GM19452 (cell line): ENCODE measurements around the gene ZSCAN5B.

ENCODE experiments used
- ATAC-seq: cut with Tn5 transposase; IDR thresholded peaks from one replicate; pipeline ENCODE4 v1.9.1; 2021; ENCODE audit not compliant: unreplicated experiment

Gene ZSCAN5B

DNA sequence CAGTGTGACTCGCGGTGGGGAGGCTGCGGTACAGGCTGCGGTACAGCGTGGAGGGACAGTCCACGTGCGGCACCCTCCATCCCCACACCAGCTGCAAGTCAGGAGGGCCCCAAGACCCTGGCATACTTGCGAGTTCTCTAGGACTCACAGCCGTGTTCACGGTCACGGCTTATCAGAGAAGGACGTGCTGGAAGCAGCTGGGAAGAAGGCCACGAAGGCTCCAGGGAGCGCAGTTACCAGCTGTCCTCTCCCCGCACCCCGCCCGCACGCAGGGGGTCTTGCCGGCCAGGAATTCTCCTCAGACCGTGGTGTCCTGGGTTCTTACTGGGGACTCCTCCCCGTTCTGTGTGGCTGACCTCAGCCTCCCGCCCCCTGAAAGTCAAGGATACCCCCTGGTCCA is 50.3 kb downstream of the ZSCAN5B start:
- ATAC-seq, result no peak

DNA sequence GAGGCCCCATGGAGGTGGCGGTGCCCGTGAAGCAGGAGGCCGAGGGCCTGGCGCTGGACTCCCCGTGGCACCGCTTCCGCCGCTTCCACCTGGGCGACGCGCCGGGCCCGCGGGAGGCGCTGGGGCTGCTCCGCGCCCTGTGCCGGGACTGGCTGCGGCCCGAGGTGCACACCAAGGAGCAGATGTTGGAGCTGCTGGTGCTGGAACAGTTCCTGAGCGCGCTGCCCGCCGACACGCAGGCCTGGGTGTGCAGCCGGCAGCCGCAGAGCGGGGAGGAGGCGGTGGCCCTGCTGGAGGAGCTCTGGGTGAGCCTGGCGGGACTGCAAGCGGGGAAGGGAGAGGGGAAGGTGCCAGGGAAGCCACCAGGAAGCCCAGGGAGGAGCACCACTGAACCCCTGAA is 50.7 kb downstream of the ZSCAN5B start:
- ATAC-seq, result no peak

DNA sequence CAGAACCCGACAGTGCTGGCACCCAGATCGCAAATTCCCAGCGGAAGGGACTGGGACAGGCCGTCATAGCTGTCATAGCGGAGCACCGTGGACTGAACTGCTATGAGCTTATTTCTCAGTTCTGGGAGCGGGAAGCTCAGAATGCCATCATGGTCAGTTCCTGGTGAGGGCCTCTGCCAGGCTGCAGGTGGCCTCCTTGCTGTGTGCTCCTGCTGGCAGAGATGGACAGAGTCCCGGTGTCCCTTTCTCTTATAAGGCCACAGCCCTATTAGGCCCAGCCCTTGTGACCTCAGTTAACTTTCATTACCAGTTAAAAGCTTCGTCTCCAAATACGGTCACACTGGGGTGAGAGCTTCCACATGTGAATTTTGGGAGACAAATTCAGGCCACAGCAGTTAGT is 51.9 kb downstream of the ZSCAN5B start:
- ATAC-seq, result no peak

DNA sequence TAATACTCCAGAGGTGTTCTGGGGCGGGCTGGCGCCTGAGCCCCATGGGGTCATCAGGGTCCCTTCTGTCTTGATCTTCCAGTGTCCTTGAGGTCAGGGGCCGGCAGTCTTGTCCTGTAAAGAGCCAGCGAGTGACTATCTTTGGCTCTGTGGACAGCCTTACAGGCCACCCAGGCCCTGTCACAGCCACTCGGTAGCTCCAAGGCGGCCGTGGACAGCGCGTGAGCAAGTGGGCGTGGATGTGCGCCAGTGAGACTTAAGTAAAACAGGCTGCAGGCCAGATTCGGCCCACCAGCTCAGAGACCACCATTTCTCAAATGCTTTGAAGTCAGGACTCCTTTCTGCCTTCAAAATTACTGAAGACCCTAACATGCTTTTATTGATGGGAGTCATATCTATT is 52.8 kb downstream of the ZSCAN5B start:
- no peak for ATAC-seq

DNA sequence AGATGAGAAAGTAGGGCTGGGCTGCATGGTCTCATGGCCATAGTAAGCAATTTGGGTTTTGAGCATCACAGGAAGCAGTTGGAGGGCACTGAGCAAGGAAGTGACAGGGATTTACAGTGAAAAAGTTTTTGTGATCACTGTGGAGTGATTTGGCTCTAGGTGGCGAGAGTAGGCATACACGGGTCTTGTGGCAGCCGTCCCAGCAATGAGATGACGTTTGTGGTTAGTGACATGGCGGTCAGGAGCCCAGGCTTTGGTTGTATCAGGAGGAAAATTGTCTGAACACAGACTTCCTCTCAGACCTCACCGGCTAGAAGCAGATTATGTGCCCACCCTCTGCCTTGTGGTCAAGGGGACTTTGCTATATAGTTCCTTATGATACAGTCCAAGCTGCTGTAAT is 53.2 kb downstream of the ZSCAN5B start:
- no peak for ATAC-seq

DNA sequence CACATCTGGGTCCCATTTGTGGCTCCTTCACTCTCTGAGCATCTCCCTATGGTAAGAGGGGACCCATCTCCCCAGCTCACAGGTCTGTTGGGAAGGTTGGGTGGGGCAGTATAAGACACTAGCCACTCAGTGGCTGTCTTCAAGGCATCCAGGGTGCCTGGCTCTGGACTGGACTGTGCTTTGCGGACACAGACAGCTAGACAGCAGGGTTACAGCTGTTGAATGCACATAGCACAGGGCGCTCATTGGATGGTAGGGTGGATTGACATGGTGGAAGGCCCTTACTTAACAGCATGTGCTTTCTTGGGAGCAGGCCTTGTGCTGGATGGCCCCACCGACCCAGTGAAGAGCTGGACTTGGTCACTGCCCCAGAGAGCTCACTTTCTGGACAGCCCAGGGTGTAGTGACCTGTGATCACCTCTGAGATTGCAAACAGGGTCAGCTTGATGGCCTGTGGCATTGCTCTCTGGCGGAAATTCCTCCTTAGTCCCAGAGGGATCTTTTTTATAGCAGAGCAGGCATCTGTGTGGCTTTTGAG is 54.6 kb downstream of the ZSCAN5B start:
- ATAC-seq, result no peak

DNA sequence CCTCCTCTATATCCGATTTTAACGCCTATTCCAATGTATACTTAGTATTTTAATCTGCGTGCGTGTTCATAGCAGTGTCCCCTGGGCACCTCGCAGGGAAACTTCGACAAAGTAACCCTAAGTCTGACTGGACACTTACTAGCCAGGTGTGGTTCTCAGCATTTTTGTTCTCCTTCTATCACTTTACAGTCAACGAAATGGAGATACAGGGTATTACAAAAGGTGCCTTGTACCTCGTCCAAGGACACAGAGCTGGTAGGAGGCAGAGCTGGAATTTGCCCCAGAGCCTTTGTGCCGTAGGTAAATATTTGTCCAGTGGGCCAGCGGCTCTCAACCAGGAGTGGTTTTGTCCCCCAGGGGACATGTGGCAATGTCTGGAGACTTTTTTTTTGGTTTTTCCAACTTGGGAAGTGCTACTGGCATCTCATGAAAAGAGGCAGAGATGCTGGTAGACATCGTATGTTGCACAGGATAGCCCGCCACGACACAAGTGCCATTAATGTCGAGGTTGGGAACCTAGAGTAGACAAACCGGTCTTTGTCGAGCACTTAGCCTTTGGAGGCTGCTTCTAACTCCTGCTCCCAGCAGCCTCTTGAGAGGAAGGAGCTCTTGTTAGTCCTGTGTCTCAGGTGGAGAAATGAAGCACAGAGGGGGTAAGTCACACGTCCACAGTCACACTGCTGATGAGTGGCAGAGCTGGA is 55.3 kb downstream of the ZSCAN5B start:
- ATAC-seq, result no peak

DNA sequence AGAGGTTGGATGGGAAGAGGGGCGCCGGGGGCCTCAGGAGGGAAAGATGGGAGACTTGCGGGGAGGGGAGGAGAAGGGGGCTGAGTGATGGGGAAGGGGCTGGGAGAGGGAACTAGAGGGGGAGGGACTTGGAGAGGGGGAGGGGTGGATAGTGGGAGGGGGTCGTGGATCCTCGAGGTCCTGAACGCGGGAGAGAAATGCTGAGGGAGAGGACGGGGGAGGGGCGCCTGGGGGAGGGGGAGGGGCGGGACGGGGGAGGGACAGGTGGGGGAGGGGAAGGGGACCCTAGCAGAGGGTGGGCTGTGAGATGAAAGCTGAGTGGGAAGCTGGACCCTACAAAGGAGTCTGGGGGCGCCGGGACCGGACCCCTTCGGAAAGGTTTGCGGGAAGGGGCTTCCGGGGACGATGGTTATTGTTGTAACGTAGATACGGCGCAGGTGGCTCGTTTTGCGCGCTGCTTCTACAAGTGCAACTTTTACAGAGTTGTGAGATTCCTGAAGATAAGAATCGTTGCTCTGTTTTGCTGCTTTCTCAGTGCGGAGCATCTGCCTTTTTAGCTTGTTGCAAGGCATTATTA is 56.1 kb downstream of the ZSCAN5B start:
- no peak for ATAC-seq

DNA sequence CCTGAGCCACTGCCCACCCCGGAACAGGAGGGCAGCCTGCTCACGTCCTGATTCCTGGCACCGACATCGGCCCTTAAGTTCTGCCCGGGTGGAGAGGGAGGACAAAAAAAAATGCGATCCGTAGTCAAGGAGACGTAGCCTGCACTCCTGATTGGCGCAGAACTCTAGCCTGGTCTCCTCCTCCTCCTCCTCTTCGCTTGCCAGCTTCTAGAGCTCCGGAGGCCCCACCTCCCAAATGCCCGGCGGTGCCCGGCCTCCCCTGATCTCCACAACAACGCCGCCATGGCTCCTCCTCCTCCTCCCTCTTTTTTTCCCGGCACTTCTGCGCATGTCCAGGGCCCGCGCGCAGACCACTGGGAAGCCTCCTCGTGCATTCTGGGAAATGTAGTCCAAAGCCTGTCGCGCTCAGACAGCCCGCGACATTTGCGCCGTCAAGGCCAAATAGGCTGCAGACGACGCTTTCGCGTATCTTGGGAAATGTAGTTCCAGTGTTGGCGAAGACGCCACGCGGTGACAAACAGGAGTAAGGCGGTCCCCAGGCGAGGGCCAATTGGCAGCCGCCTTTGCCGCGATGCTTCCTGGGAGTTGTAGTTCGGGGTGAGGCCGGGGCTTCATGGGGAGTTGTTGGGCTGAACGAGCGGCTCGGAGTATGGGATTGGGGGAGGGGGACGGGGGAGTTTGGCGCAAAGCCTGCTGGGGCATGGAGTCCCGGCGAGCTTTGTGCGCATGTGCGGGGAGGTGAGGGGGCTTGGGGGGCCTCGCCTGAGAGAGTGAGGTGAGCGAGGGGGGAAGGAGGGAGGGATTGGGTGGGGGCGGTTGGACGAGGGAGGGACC is 56.8 kb downstream of the ZSCAN5B start, which contains the start of gene ZNF444:
Gene ZNF444 (plus strand): TSS at position 705 of the 834 bp plus-strand sequence. CDS start 5,625 bp downstream, outside the sequence.
- ATAC-seq, result peak; percentile 90

DNA sequence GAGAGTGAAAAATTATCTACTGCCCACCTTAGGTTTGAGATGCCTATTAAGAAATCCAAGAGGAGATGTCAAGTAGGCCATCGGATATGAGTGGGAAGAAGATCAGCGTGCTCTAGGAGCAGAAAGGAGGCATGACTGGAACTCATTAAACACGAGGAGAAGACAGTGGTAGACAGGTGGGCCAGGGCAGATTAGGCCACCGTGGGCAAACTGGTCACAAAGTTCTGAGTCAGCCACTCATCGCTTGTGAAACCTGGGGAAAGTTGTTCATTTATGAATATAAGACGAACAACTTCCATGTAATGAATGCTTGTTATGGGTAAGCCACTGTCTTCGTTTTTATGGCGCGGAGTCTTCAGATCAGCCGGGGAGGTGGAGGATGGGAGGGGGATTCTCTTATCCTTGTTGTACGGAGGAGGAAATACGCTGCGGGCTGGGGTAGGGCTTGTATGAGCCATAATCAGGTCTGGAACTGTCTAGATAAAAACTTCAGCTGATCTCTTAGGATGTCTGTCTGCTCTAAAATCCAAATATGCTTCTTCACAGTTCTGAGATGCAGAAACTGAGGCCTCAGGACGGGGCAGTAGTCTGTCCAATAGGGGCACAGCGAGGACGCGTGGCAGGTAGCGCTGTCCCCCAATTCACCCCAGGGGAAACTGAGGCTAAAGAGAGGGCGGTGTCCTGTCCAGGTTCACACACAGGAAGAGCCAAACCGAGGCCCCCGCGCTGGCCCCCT is 57.6 kb downstream of the ZSCAN5B start:
- ATAC-seq, result no peak
